GM19099 (cell line): ENCODE data around the gene LIAS.

ENCODE experiments used
- POLR2A ChIP-seq: IDR thresholded peaks from 3 replicates; pipeline ENCODE4 v1.6.1; 2011; ENCODE audit warnings: low read depth; ENCODE audit not compliant: insufficient read length; ENCODE audit errors: extremely low read depth

LIAS gene

DNA sequence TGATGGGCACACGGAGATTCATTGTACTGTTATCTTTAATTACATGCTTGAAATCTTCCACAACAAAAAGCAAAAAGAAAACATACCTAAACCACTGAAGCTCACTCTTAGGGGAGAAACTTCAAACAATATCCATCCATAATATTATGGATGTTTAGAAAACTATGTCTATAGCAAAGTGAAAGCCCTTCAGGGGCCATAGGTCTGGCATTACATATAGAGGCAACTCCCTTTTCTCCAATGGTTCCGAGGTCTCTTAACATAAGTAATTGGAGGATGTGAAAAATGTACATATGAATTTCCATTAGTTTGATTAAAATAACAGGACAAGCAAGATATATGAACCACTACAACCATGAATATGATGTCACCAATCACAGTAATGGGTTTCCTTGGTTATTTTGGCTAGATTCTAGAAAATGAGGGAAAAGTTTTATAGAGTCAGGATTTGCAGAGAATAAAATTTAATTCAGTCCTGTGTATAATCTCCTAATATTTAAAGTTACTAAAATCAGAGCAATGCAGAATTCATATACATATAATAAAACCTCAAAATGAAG lies 57.6 kb downstream of the LIAS start:
- no peak for TF ChIP-seq POLR2A

DNA sequence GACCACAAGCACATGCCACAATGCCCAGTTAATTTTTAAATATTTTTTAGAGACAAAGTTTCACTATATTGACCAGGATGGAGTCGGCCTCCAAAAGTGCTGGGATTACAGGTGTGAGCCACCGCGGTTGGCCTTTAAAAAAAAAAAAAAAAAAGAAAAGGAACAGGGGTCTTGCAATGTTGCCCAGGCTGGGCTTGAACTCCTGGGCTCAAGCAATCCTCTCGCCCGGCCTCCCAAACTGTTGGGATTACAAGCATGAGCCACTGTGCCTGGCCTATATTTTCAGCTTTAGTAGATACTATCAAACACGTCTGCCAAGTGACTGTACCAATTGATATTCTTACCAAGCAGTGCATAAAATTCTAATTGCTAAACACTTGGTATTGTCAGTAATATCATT lies 59.6 kb downstream of the LIAS start:
- TF ChIP-seq POLR2A: no peak

DNA sequence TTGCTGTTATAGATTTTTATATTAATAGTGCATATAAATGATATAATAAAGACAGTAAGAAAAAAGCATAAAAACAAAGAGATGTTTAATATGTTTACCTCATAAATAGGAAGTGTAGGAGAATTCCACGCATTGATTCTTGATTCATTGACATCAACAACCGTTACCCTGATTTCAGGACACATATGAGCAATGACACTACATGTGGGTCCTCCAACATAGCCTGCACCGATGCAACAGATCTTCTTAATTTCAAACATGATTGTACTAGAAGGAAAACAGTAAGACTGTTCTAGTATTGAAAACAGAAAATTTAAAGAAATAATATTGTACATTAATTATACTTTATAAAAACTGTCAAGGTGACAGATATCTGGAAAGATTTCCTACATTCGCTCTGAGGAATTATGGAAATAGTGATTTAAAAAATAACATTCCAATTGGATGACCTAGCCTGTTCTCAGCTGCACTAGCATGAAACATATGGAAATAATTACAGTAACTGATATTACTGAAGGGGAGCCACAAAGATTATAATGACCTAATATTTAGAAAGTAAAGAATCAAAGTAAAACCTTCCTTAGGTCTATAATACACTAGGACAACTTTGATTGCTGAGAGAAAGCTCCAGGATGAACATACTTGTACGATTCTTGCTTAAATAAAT lies 62.5 kb downstream of the LIAS start:
- no peak for TF ChIP-seq POLR2A

DNA sequence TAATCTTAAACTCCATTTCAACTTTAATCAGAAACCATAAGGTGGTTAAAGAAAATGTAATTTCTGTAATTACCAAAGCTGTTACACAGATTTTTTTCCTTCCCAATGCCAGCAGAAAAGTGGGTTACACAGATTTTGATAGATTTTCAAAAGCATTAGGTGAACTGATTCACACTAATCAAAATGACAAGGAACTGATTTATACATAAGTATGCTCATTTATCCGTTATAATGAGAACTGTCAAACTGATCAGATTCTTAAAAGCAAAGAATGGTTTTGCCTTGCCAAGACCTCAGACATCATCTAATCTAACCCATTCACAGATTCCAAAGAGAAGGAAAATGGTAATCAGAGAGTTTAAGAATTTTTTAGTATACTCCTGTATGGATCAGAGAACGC lies 63.2 kb downstream of the LIAS start:
- no peak for TF ChIP-seq POLR2A

GRCh38 chr4:39524161-39524957 lies 65.5 kb downstream of the LIAS start:
- TF ChIP-seq POLR2A: no peak

DNA sequence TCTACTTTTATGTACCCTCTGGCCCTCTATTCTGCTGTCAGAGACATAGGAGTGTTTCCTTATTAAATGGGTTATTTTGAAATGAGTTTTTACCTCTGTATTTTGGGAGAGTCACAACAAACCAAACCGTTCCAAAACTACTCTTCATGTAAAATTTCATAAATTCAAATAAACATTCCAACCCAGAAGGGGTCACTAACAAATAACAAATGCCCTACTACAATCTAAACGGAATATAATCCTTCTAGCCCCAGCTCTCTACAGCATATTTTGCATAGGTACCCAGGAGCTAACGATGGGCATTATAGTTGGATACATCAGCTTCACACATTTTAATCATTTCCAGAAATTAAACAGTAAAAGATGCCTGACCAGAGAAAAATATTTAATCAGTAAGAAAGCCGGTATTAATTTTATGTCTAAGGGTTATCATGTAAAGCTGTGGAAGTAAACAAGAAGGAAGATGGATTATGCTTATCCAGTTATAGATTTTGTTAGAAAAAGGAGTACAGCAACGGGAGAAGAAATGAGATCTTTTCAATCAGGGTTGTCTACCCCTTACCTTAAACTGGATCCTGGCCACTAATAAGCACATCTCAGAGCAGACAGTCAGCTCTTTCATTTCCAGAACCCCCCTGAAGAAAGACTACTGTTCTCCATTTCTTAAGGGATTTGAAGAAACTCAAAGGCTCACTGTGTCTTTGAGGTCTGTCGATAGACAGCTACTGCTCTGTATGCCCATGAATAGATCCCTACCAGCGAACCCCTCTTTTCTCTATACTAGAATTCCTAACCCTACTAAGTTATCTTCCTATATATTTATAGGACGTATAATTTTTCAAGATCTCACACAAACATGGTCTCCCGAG lies 67.2 kb downstream of the LIAS start:
- no peak for TF ChIP-seq POLR2A

GRCh38 chr4:39526765-39527295 lies 68.0 kb downstream of the LIAS start:
- TF ChIP-seq POLR2A: no peak

DNA sequence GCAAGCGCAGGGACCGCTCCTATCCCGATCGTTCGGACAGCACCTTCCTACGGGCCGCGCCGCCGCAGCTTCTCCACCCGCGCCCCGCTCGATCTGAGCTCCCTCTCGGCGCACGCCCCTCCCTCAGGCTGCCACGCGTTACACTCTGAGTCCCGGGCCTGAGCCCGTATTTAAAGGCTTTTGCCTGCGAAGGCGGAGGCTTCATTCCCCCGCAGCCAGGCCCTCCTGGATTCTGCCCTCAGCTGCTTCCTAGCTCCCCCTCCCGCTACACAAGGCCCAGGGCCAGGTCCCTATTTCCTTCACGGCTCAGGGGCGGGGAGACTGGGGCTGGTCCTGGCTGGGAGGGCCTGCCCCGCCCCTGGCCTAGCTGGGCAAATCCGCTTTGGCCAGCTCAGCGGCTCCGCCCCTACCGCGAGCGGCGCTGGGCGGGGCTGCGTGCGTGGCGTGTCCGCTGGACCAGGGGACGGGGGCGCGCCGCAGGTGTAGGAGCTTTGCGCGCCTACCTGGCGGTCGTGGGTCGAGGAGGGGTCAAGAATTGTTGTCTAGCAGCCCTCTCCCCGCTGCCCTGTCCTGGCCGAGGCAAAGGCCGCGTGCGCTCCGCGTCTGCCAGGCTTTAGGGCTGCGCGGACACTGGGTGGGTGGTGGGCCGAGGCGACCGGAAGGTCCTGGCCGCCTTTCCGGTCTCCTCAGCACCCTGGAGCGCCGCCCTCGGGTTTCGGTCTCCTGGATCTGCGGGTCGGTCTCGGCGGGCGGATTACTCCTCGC lies 68.6 kb downstream of the LIAS start, which contains the start of gene UGDH:
TSS of gene UGDH (minus strand) at position 144 of the 765 bp plus-strand sequence. CDS start 5,927 bp downstream, outside the sequence.
- peak; percentile 81 for TF ChIP-seq POLR2A

DNA sequence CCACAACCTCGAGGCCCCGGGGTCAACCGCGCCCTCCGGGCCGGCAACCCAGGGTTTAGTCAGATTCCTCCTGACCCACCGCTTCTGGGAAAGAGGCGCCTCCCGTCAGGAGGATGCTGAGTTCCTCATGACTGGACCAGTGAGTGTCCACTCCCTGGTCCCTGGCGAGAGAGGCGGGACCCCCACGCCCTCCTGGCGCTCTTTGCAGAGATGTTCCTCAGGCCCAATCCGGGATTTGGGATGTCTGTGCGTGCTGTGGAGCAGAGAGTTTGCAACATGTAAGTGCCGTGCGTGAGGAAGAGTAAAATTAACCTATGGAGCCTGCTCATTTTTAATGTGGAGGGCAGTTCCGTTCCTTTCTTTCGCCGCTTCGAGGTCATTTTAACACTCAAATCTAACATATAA lies 69.2 kb downstream of the LIAS start:
- no peak for TF ChIP-seq POLR2A
